CD4-positive, alpha-beta T cell treated with Interleukin-17A for 1 hour (primary cell): ENCODE data around the gene ONECUT3.

ENCODE experiments used
- DNase-seq: peaks from one replicate; pipeline ENCODE4 v3.0.0-alpha.2; 2020

Gene ONECUT3

GRCh38 chr19:1816530-1817298, 63.4 kb downstream of the ONECUT3 start:
- DNase-seq: no peak

GRCh38 chr19:1817553-1818179, 64.4 kb downstream of the ONECUT3 start:
- DNase-seq: no peak

- no peak for DNase-seq
These were observed 65.4 kb downstream of the ONECUT3 start for GRCh38 chr19:1818549-1819195.

- DNase-seq: no peak
These were observed 66.3 kb downstream of the ONECUT3 start for GRCh38 chr19:1819341-1820255.

- DNase-seq: no peak
These were observed 68.9 kb downstream of the ONECUT3 start for GRCh38 chr19:1822210-1822609.

GRCh38 chr19:1823020-1823419, 69.7 kb downstream of the ONECUT3 start:
- DNase-seq: no peak

GRCh38 chr19:1823539-1824251, 70.4 kb downstream of the ONECUT3 start:
- no peak for DNase-seq

- DNase-seq: no peak
These were observed 70.9 kb downstream of the ONECUT3 start for GRCh38 chr19:1824252-1824622.

GRCh38 chr19:1825909-1826556, 72.7 kb downstream of the ONECUT3 start:
- peak; percentile 80 for DNase-seq

- no peak for DNase-seq
These were observed 73.5 kb downstream of the ONECUT3 start for GRCh38 chr19:1826557-1827521.

GRCh38 chr19:1827566-1828278, 74.4 kb downstream of the ONECUT3 start:
- DNase-seq: no peak

GRCh38 chr19:1828279-1829238, 75.3 kb downstream of the ONECUT3 start:
- DNase-seq: no peak

GRCh38 chr19:1829958-1830357, 76.7 kb downstream of the ONECUT3 start:
- no peak for DNase-seq

GRCh38 chr19:1830568-1830967, 77.3 kb downstream of the ONECUT3 start:
- DNase-seq: no peak
